GM19455 (cell line): ENCODE results near the gene BCL11B.
"Not testable (repeated sequence)": the region's sequence is repeated elsewhere in the genome, so short reads cannot be mapped to it uniquely, and the experiment has no call there.

Experiments
- ATAC-seq: cut with Tn5 transposase; IDR thresholded peaks from one replicate; pipeline ENCODE4 v1.9.1; 2021; ENCODE audit not compliant: unreplicated experiment

Gene BCL11B

DNA sequence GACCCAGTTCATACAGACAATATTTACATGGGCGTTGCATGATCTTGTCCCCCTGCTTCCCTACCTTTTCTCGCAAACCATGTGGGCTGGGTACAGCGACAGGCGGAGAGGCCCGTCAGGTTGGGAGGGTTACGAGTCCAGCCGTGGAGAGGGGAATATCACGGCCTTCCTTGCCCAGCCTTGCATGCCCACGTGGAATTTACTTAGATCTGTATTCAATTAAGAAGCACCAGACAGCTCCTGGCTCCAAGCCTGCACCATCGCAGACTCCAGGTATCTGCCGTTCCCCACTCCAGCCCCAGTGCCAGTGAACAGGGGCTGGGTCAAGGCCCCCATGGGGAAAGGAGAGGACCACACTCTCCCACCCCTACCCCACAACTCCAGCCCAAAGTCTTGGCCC, 29.8 kb downstream of the BCL11B start:
- no peak for ATAC-seq

DNA sequence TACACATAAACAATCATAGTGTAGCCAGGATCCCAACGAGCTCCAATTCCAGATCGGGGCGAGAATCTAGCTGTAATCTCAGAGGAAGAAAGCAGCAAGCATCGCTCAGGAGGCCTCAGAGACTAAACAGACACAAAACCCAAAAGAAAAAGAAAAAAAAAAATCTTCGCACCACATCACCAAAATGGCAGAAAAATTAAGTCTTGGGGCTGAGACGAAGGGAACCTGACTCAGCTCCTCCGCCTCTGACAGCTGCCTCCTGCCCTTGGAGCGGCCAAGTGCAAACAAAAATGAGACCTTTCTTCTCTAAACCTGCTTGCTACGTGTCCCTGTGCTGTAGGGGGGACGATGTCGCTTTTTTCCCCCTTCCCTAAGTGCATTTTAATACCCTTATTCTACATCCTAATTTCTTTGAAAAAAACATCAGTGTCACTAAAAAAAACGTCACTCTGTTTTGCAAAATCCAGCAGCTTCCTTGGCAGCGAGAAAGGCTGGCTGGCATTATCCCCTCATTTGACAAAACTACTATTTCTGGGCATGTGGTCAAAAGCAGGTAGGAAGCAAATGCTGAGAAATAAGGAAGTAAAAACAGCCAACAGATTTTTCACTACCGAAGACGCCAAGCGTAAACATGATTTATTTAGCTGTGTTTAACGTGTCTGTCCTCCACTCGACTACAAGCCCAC, 30.5 kb downstream of the BCL11B start:
- ATAC-seq = no peak

- no peak for ATAC-seq
Observed at GRCh38 chr14:99240627-99241324, 31.2 kb downstream of the BCL11B start.

DNA sequence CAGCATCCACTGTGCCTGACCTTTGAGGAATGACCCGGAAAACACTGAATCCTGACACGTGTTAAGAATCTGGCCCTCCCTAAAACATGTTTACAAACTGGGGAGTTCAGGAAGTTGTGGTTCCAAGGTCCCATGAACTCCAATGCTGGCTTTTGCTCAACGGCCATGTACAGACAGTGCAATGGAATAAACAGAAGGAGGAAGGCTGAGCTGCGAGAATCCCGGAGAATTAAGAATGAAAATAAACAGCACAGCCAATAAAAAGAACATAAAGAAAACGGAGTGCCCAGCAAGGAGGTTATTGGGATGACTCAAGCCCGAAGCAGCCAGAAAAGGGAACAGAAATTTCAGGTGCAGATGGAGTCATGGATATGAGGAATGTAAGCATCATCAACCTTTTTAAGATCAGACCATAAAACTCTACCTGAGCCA, 32.3 kb downstream of the BCL11B start:
- no peak for ATAC-seq

DNA sequence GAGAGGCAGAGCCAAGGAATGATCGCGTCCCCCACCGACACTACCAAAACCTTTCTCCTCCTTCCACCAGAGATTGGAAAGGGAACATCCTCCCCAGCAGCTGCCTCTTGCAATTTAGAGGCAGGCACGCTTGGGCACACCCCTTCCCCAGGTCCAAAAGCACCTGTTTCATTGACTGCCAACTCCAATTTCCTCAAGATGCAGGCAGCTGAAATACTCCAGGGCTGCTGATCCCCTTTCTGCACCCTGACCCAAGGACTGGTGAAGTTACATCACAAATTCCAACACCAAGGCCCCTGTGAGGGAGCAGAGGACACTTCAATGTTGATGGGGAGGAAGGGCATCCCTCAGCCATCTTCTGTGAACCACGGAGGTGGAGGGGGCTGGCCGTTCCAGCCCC, 33.8 kb downstream of the BCL11B start:
- no peak for ATAC-seq

DNA sequence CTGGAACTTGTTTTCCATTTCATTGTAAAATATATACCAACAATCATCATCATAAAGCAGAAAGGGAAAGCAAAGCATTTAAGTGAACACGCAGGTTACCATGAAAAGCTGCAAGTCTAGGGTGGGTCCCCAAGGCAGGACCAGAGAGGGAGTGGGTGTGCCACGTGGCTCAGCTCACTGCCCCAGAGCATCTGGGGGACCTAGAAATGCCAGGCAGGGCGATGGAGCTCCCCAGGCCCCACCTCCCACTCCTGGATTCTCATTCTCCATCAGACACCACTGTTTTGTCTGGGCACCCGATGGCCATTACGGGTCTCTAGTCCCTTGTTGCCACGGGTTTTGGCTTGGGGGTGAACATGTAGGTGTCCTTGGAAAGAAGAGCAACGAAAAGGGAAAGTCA, 34.7 kb downstream of the BCL11B start:
- ATAC-seq = no peak

DNA sequence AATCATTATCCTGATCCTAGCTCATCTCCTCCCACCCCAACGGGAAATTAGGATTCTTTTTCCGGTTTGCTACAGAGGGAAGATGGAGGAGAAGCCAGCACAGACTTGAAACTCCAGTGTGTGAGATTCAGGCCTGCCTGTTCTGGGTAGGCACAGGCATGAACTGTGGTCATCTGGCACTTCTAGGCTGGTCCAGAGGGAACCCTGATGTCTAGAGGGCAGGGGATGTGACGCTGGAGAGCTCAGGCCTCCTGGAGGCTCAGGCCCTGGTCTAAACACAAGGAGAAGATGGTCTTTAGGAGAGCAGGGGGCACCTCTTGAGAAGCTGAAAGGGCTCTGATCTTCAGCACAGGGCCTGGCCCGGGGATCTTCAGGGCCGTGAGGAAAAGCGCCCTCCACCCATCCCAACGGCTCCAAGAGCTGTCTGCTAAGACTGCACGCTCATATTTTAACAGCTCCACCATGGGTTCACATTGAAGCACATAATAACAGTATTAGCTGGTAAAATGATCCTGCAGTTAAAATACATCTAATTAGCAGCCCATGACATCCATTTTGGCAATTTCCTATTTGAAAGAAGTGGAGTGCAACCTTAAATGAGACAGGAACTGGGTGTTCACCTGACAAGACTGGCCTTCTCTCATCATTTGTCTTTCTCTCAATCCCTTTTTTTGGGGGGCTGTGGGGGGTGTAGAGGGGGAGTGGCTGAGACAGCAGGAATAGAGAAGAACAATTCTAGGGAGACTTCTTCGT, 35.4 kb downstream of the BCL11B start:
- no peak for ATAC-seq

GRCh38 chr14:99235582-99236320, 36.2 kb downstream of the BCL11B start:
- ATAC-seq = no peak

DNA sequence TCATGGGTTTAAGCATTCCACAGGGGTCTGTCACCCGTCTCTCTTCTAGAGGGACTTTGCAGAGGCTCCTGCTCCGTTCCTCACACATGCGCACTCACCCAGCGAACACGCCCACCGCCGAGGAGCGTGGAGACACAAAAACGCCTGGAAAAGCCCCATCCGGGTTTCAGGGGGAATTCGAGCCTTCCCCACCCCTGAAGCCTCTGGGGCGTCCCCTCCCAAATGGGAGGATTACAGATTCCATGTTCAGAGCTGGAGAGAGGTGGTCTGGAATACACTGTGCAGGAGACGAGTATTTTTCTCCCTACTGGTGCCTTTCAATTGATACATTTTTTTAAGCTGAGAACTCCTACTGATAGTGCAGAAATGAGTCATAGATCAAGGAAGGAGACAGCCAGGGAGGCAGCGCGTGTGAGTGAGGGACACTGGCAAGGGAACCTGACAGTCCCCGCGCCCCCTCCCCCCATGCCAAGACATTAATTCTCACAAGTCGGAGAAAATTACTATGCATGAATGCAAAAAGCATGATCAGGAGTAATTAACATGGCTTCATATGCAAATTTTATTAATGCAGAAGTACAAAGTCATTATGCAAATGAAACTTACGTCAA, 36.9 kb downstream of the BCL11B start:
- ATAC-seq = no peak

- ATAC-seq = no peak
Observed at GRCh38 chr14:99234355-99234754, 37.6 kb downstream of the BCL11B start.

GRCh38 chr14:99233222-99234035, 38.6 kb downstream of the BCL11B start:
- ATAC-seq = no peak

DNA sequence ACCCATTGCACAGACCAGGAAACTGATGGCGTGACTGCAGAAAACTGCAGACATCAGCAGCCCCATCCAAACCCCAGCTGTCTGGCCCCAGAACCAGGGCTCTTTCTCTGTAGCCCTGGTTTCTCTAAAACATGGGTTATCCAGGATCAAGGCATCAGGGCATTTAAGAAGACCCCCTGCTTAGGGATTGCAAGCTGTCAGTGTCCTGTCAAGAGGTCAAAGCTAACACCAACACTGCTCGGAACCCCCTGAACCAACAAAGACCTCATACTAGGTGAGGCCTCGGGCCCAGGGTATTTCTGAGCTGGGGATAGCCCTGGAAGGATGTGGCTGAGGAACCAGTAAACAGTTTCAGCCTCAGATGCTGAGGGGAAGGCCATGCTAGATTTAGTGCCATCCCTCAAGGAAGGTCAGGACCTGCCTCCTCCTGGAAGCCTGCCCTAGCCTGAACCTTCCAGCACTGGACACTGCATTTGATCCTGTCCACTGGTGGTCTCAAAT, 39.2 kb downstream of the BCL11B start:
- no peak for ATAC-seq

GRCh38 chr14:99231850-99232713, 39.9 kb downstream of the BCL11B start:
- ATAC-seq = no peak

- ATAC-seq = no peak
Observed at GRCh38 chr14:99231161-99231849, 40.7 kb downstream of the BCL11B start.

GRCh38 chr14:99230208-99231151, 41.5 kb downstream of the BCL11B start:
- ATAC-seq = no peak

GRCh38 chr14:99229654-99230207, 42.3 kb downstream of the BCL11B start:
- ATAC-seq = no peak

DNA sequence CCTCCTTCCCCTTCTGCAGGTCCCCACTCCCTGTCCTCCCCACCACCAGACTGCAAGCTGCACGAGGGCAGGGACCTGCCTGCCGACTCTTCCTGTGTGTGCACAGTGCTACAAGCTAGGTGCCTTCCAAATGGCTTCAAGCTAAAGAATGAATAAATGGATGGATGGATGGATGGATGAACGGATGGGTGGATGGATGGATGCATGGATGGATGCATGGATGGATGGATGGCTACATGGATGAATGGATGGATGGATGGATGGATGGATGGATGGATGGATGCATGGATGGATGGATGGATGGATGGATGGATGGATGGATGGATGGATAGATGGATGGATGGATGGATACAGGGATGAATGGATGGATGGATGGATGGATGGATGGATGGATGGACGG, 43.2 kb downstream of the BCL11B start:
- not testable (repeated sequence) for ATAC-seq
